Measurements from ENCODE around the gene TACC2. TPM values are rescaled to one million over a fixed set of nuclear protein-coding genes. Genes with fewer than 3 reads are reported as not detected.

The TACC2 gene
- total RNA-seq, 1 donor from 2014 or later = 76.4 TPM

GRCh38 chr10:122120008-122120744, 131.2 kb downstream of the TACC2 start:
- TF ChIP-seq POLR2AphosphoS5 (IDR thresholded peaks at IDR 0.05; ENCODE audit: insufficient read depth in 1 of 2, low read depth in 1 of 2) (no peak), CTCF (IDR thresholded peaks at IDR 0.05) (no peak), POLR2A (IDR thresholded peaks at IDR 0.05) (no peak)
- intact Hi-C loops (cut with DNase I) = no loop called here
- peak overlapping the region; percentile 39 for H3K27ac ChIP-seq

GRCh38 chr10:122121059-122121458, 132.1 kb downstream of the TACC2 start:
- peak overlapping the region; percentile 56 for H3K27ac ChIP-seq
- H3K4me1 ChIP-seq = peaks cover 6% of the 10 kb centered on the region
- no peaks in the 10 kb centered on the region for H3K27me3 ChIP-seq
- TF ChIP-seq POLR2A (IDR thresholded peaks at IDR 0.05) (no peak), POLR2AphosphoS5 (IDR thresholded peaks at IDR 0.05; ENCODE audit: insufficient read depth in 1 of 2, low read depth in 1 of 2) (no peak)
- intact Hi-C loops (cut with DNase I) = no loop called here
- H3K36me3 ChIP-seq = no peaks in the 10 kb centered on the region
- no peak for DNase-seq (ENCODE audit: extremely low spot score in 2 of 2)
- no peaks in the 10 kb centered on the region for H3K9me3 ChIP-seq
- H3K4me3 ChIP-seq = no peak overlapping the region

More at GRCh38 chr10:122120008-122120744, 131.2 kb downstream of the TACC2 start:
- DNase-seq (ENCODE audit: extremely low spot score in 2 of 2) = no peak
- Histone ChIP-seq H3K9me3 (no peaks in the 10 kb centered on the region), H3K27me3 (no peaks in the 10 kb centered on the region), H3K4me1 (peaks cover 15% of the 10 kb centered on the region), H3K36me3 (no peaks in the 10 kb centered on the region), H3K4me3 (no peak overlapping the region)

- H3K9me3 ChIP-seq = no peaks in the 10 kb centered on the region
- intact Hi-C loops (cut with DNase I) = no loop called here
- DNase-seq (ENCODE audit: extremely low spot score in 2 of 2) = no peak
- H3K27me3 ChIP-seq = no peaks in the 10 kb centered on the region
- H3K4me1 ChIP-seq = peaks cover 13% of the 10 kb centered on the region
- no peak overlapping the region for H3K4me3 ChIP-seq
- no peak overlapping the region for H3K27ac ChIP-seq
- TF ChIP-seq CTCF (IDR thresholded peaks at IDR 0.05) (no peak), POLR2AphosphoS5 (IDR thresholded peaks at IDR 0.05; ENCODE audit: insufficient read depth in 1 of 2, low read depth in 1 of 2) (no peak), POLR2A (IDR thresholded peaks at IDR 0.05) (no peak)
- no peaks in the 10 kb centered on the region for H3K36me3 ChIP-seq
These were observed 133.5 kb downstream of the TACC2 start for GRCh38 chr10:122122493-122122892.

GRCh38 chr10:122123186-122123585, 134.2 kb downstream of the TACC2 start:
- Histone ChIP-seq H3K27ac (no peak overlapping the region), H3K4me3 (no peak overlapping the region), H3K27me3 (no peaks in the 10 kb centered on the region), H3K36me3 (no peaks in the 10 kb centered on the region), H3K4me1 (peaks cover 20% of the 10 kb centered on the region), H3K9me3 (no peaks in the 10 kb centered on the region)
- TF ChIP-seq POLR2AphosphoS5 (IDR thresholded peaks at IDR 0.05; ENCODE audit: insufficient read depth in 1 of 2, low read depth in 1 of 2) (no peak), CTCF (IDR thresholded peaks at IDR 0.05) (no peak)
- intact Hi-C loops (cut with DNase I) = no loop called here
- no peak for DNase-seq (ENCODE audit: extremely low spot score in 2 of 2)

- no peak overlapping the region for H3K27ac ChIP-seq
- no peak for DNase-seq (ENCODE audit: extremely low spot score in 2 of 2)
- intact Hi-C loops (cut with DNase I) = no loop called here
These were observed 135.4 kb downstream of the TACC2 start for GRCh38 chr10:122124342-122124741.

More at GRCh38 chr10:122124342-122124741, 135.4 kb downstream of the TACC2 start:
- no peaks in the 10 kb centered on the region for H3K9me3 ChIP-seq
- H3K36me3 ChIP-seq = no peaks in the 10 kb centered on the region
- no peaks in the 10 kb centered on the region for H3K27me3 ChIP-seq
- TF ChIP-seq POLR2A (IDR thresholded peaks at IDR 0.05) = no peak
- TF ChIP-seq POLR2AphosphoS5 (IDR thresholded peaks at IDR 0.05; ENCODE audit: insufficient read depth in 1 of 2, low read depth in 1 of 2) = no peak
- no peak for TF ChIP-seq CTCF (IDR thresholded peaks at IDR 0.05)
- H3K4me1 ChIP-seq = peaks cover 32% of the 10 kb centered on the region
- no peak overlapping the region for H3K4me3 ChIP-seq

Measured in vagina (tissue), 2 donors.